ENCODE data around the gene ECPAS.

The ECPAS gene

GRCh38 chr9:111389406-111389805 lies 94.8 kb downstream of the ECPAS start:
- H3K27ac Mint-ChIP-seq, result no peak overlapping the region
- H3K4me1 Mint-ChIP-seq, result no peaks in the 10 kb centered on the region
- TF ChIP-seq CTCF (IDR thresholded peaks at IDR 0.05; ENCODE audit: unreplicated experiment in 3 of 3), result no peak
- H3K4me3 Mint-ChIP-seq, result no peak overlapping the region
- H3K9me3 Mint-ChIP-seq, result no peaks in the 10 kb centered on the region
- H3K36me3 Mint-ChIP-seq (ENCODE audit: low read depth), result peaks cover 38% of the 10 kb centered on the region
- no peaks in the 10 kb centered on the region for H3K27me3 Mint-ChIP-seq (ENCODE audit: low read depth)

GRCh38 chr9:111386386-111386785 lies 97.8 kb downstream of the ECPAS start:
- Mint-ChIP-seq H3K4me3 (no peak overlapping the region), H3K27ac (no peak overlapping the region)

GRCh38 chr9:111381006-111381405 lies 103.2 kb downstream of the ECPAS start:
- H3K27me3 Mint-ChIP-seq (ENCODE audit: low read depth), result no peaks in the 10 kb centered on the region
- no peak overlapping the region for H3K4me3 Mint-ChIP-seq
- peaks cover 66% of the 10 kb centered on the region for H3K36me3 Mint-ChIP-seq (ENCODE audit: low read depth)
- TF ChIP-seq CTCF (IDR thresholded peaks at IDR 0.05; ENCODE audit: unreplicated experiment in 3 of 3), result no peak
- peaks cover 10% of the 10 kb centered on the region for H3K4me1 Mint-ChIP-seq
- H3K27ac Mint-ChIP-seq, result peak overlapping the region; percentile 79 to 91 (median 86)
- no peaks in the 10 kb centered on the region for H3K9me3 Mint-ChIP-seq

More at GRCh38 chr9:111386386-111386785, 97.8 kb downstream of the ECPAS start:
- H3K4me1 Mint-ChIP-seq, result peaks cover 3% of the 10 kb centered on the region
- no peaks in the 10 kb centered on the region for H3K27me3 Mint-ChIP-seq (ENCODE audit: low read depth)
- peaks cover 31% of the 10 kb centered on the region for H3K36me3 Mint-ChIP-seq (ENCODE audit: low read depth)
- TF ChIP-seq CTCF (IDR thresholded peaks at IDR 0.05; ENCODE audit: unreplicated experiment in 3 of 3), result no peak
- H3K9me3 Mint-ChIP-seq, result no peaks in the 10 kb centered on the region

- no peaks in the 10 kb centered on the region for H3K9me3 Mint-ChIP-seq
- H3K4me1 Mint-ChIP-seq, result peaks cover 4% of the 10 kb centered on the region
- TF ChIP-seq CTCF (IDR thresholded peaks at IDR 0.05; ENCODE audit: unreplicated experiment in 3 of 3), result no peak
- no peak overlapping the region for H3K4me3 Mint-ChIP-seq
- H3K27me3 Mint-ChIP-seq (ENCODE audit: low read depth), result no peaks in the 10 kb centered on the region
- H3K27ac Mint-ChIP-seq, result no peak overlapping the region
- H3K36me3 Mint-ChIP-seq (ENCODE audit: low read depth), result peaks cover 77% of the 10 kb centered on the region
Observed at GRCh38 chr9:111375817-111376564, 108.2 kb downstream of the ECPAS start.

GRCh38 chr9:111375062-111375461 lies 109.1 kb downstream of the ECPAS start:
- Mint-ChIP-seq H3K4me3 (no peak overlapping the region), H3K36me3 (ENCODE audit: low read depth) (peaks cover 79% of the 10 kb centered on the region)

More at GRCh38 chr9:111375062-111375461, 109.1 kb downstream of the ECPAS start:
- no peaks in the 10 kb centered on the region for H3K9me3 Mint-ChIP-seq
- no peak overlapping the region for H3K27ac Mint-ChIP-seq
- TF ChIP-seq CTCF (IDR thresholded peaks at IDR 0.05; ENCODE audit: unreplicated experiment in 3 of 3), result no peak
- no peaks in the 10 kb centered on the region for H3K4me1 Mint-ChIP-seq
- no peaks in the 10 kb centered on the region for H3K27me3 Mint-ChIP-seq (ENCODE audit: low read depth)
